ENCODE measurements around the gene MESP1.
"Not testable (repeated sequence)": the region's sequence is repeated elsewhere in the genome, so short reads cannot be mapped to it uniquely, and the experiment has no call there.

Gene MESP1

GRCh38 chr15:89784686-89784960 lies 33.6 kb upstream of the MESP1 start:
- H3K9me3 Mint-ChIP-seq: peaks cover 7% of the 10 kb centered on the region
- peaks cover 15% of the 10 kb centered on the region for H3K27me3 Mint-ChIP-seq
- peaks cover 17% of the 10 kb centered on the region for H3K4me1 Mint-ChIP-seq (ENCODE audit: low read depth)
- H3K27ac Mint-ChIP-seq: no peak overlapping the region
- no peaks in the 10 kb centered on the region for H3K36me3 Mint-ChIP-seq (ENCODE audit: low read depth)
- H3K4me3 Mint-ChIP-seq: no peak overlapping the region

- no peak overlapping the region for H3K4me3 Mint-ChIP-seq
- H3K4me1 Mint-ChIP-seq (ENCODE audit: low read depth): peaks cover 17% of the 10 kb centered on the region
- H3K36me3 Mint-ChIP-seq (ENCODE audit: low read depth): no peaks in the 10 kb centered on the region
- peaks cover 15% of the 10 kb centered on the region for H3K27me3 Mint-ChIP-seq
- peaks cover 7% of the 10 kb centered on the region for H3K9me3 Mint-ChIP-seq
- H3K27ac Mint-ChIP-seq: no peak overlapping the region
These were observed 33.0 kb upstream of the MESP1 start for GRCh38 chr15:89783861-89784685.

GRCh38 chr15:89783111-89783860 lies 32.2 kb upstream of the MESP1 start:
- Mint-ChIP-seq H3K36me3 (ENCODE audit: low read depth) (no peaks in the 10 kb centered on the region), H3K27me3 (peaks cover 20% of the 10 kb centered on the region), H3K4me3 (no peak overlapping the region), H3K4me1 (ENCODE audit: low read depth) (peaks cover 17% of the 10 kb centered on the region), H3K9me3 (peaks cover 7% of the 10 kb centered on the region), H3K27ac (no peak overlapping the region)

GRCh38 chr15:89782619-89782950 lies 31.5 kb upstream of the MESP1 start:
- H3K4me1 Mint-ChIP-seq (ENCODE audit: low read depth): peaks cover 17% of the 10 kb centered on the region
- not testable (repeated sequence) for H3K9me3 Mint-ChIP-seq; H3K36me3 Mint-ChIP-seq (ENCODE audit: low read depth); H3K4me3 Mint-ChIP-seq; H3K27ac Mint-ChIP-seq
- peaks cover 20% of the 10 kb centered on the region for H3K27me3 Mint-ChIP-seq

- no peaks in the 10 kb centered on the region for H3K36me3 Mint-ChIP-seq (ENCODE audit: low read depth)
- H3K4me3 Mint-ChIP-seq: no peak overlapping the region
- H3K9me3 Mint-ChIP-seq: no peaks in the 10 kb centered on the region
- no peak overlapping the region for H3K27ac Mint-ChIP-seq
- H3K4me1 Mint-ChIP-seq (ENCODE audit: low read depth): peaks cover 17% of the 10 kb centered on the region
- H3K27me3 Mint-ChIP-seq: peaks cover 25% of the 10 kb centered on the region
These were observed 31.0 kb upstream of the MESP1 start for GRCh38 chr15:89781891-89782618.

- H3K4me3 Mint-ChIP-seq: no peak overlapping the region
- H3K27ac Mint-ChIP-seq: no peak overlapping the region
- peaks cover 27% of the 10 kb centered on the region for H3K27me3 Mint-ChIP-seq
- no peaks in the 10 kb centered on the region for H3K9me3 Mint-ChIP-seq
- peaks cover 17% of the 10 kb centered on the region for H3K4me1 Mint-ChIP-seq (ENCODE audit: low read depth)
- H3K36me3 Mint-ChIP-seq (ENCODE audit: low read depth): no peaks in the 10 kb centered on the region
These were observed 30.0 kb upstream of the MESP1 start for GRCh38 chr15:89781055-89781454.

GRCh38 chr15:89780601-89781000 lies 29.6 kb upstream of the MESP1 start:
- H3K36me3 Mint-ChIP-seq (ENCODE audit: low read depth): no peaks in the 10 kb centered on the region
- no peak overlapping the region for H3K27ac Mint-ChIP-seq
- H3K9me3 Mint-ChIP-seq: no peaks in the 10 kb centered on the region
- peaks cover 30% of the 10 kb centered on the region for H3K27me3 Mint-ChIP-seq
- H3K4me3 Mint-ChIP-seq: no peak overlapping the region
- H3K4me1 Mint-ChIP-seq (ENCODE audit: low read depth): peaks cover 17% of the 10 kb centered on the region

- no peak overlapping the region for H3K4me3 Mint-ChIP-seq
- no peaks in the 10 kb centered on the region for H3K9me3 Mint-ChIP-seq
- H3K27me3 Mint-ChIP-seq: peaks cover 30% of the 10 kb centered on the region
- no peaks in the 10 kb centered on the region for H3K36me3 Mint-ChIP-seq (ENCODE audit: low read depth)
- peaks cover 17% of the 10 kb centered on the region for H3K4me1 Mint-ChIP-seq (ENCODE audit: low read depth)
- no peak overlapping the region for H3K27ac Mint-ChIP-seq
These were observed 27.8 kb upstream of the MESP1 start for GRCh38 chr15:89778861-89779260.

- Mint-ChIP-seq H3K4me3 (no peak overlapping the region), H3K36me3 (ENCODE audit: low read depth) (no peaks in the 10 kb centered on the region), H3K27me3 (peaks cover 30% of the 10 kb centered on the region), H3K27ac (no peak overlapping the region), H3K9me3 (no peaks in the 10 kb centered on the region), H3K4me1 (ENCODE audit: low read depth) (peaks cover 17% of the 10 kb centered on the region)
These were observed 26.8 kb upstream of the MESP1 start for GRCh38 chr15:89777782-89778380.

GRCh38 chr15:89777073-89777751 lies 26.2 kb upstream of the MESP1 start:
- Mint-ChIP-seq H3K4me1 (ENCODE audit: low read depth) (peaks cover 14% of the 10 kb centered on the region), H3K4me3 (no peak overlapping the region), H3K9me3 (no peaks in the 10 kb centered on the region), H3K36me3 (ENCODE audit: low read depth) (no peaks in the 10 kb centered on the region), H3K27me3 (peaks cover 30% of the 10 kb centered on the region), H3K27ac (no peak overlapping the region)

- H3K4me3 Mint-ChIP-seq: peak within 1 kb of the TSS; percentile 55
These were observed 25.4 kb upstream of the MESP1 start, which contains the start of gene MESP2 for GRCh38 chr15:89776274-89777072. Gene MESP2 (plus strand): TSS chr15:89776332. CDS start chr15:89776358, 26 bp downstream.

GRCh38 chr15:89775815-89776214 lies 24.8 kb upstream of the MESP1 start:
- Mint-ChIP-seq H3K36me3 (ENCODE audit: low read depth) (no peaks in the 10 kb centered on the region), H3K27me3 (peaks cover 29% of the 10 kb centered on the region)

More at GRCh38 chr15:89776274-89777072, 25.4 kb upstream of the MESP1 start, which contains the start of gene MESP2:
- Mint-ChIP-seq H3K9me3 (no peaks in the 10 kb centered on the region), H3K27me3 (peaks cover 30% of the 10 kb centered on the region), H3K27ac (no peak within 1 kb of the TSS), H3K4me1 (ENCODE audit: low read depth) (peaks cover 10% of the 10 kb centered on the region), H3K36me3 (ENCODE audit: low read depth) (no peaks in the 10 kb centered on the region)

GRCh38 chr15:89774492-89774891 lies 23.4 kb upstream of the MESP1 start:
- Mint-ChIP-seq H3K36me3 (ENCODE audit: low read depth) (no peaks in the 10 kb centered on the region), H3K27me3 (peaks cover 22% of the 10 kb centered on the region), H3K27ac (no peak overlapping the region), H3K4me1 (ENCODE audit: low read depth) (no peaks in the 10 kb centered on the region), H3K9me3 (no peaks in the 10 kb centered on the region), H3K4me3 (no peak overlapping the region)

More at GRCh38 chr15:89775815-89776214, 24.8 kb upstream of the MESP1 start:
- Mint-ChIP-seq H3K4me3 (no peak overlapping the region), H3K27ac (no peak overlapping the region), H3K9me3 (no peaks in the 10 kb centered on the region), H3K4me1 (ENCODE audit: low read depth) (peaks cover 4% of the 10 kb centered on the region)
